Right cardiac atrium (tissue), 5 donors: ENCODE results near the gene PRRG1. TPM values are rescaled to one million over a fixed set of nuclear protein-coding genes. Genes with fewer than 3 reads are reported as not detected.
A peak's percentile ranks its signal among the peaks of the same experiment; 100 is the strongest.
"Not testable (repeated sequence)": the region's sequence is repeated elsewhere in the genome, so short reads cannot be mapped to it uniquely, and the experiment has no call there.

Experiments
- ATAC-seq, 2 donors: fragments of 200-7000 bp; cut with Tn5 transposase; one replicate each; pipeline versions ENCODE4 v1.8.0 to v1.9.1; 2020; ENCODE audit warnings: moderate library complexity in 2 of 2, mild to moderate bottlenecking in 1 of 2
- DNase-seq, 3 donors: peaks; one replicate each; pipeline ENCODE4 v3.0.0-alpha.2; 2020
- H3K27ac ChIP-seq: one replicate; pipeline ENCODE4 v1.5.1; 2013; ENCODE audit warnings: mild to moderate bottlenecking, low read length, control low read depth, moderate library complexity
- H3K27me3 ChIP-seq: one replicate; pipeline ENCODE4 v1.6.1; 2013; ENCODE audit not compliant: control insufficient read depth, insufficient read depth
- H3K4me1 ChIP-seq: one replicate; pipeline ENCODE4 v1.6.1; 2013; ENCODE audit warnings: low read length; ENCODE audit not compliant: control insufficient read depth, insufficient read depth
- H3K4me3 ChIP-seq: one replicate; pipeline ENCODE4 v1.5.1; 2013; ENCODE audit warnings: low read length, control low read depth
- H3K9me3 ChIP-seq: one replicate; pipeline ENCODE4 v1.6.1; 2013; ENCODE audit warnings: low read length; ENCODE audit not compliant: control insufficient read depth
- WGBS: extraction: QIAGEN DNeasy Blood & Tissue Kit; methylation state at CpG from one replicate; pipeline ENCODE4 v1.1.7; 2013; 5-methylcytosine and 5-hydroxymethylcytosine counted together
- intact Hi-C, 4 donors: fragments of 100-400 bp; cut with DNase I; formaldehyde crosslinking; loops; one replicate each; pipeline versions ENCODE4 v1.11.0 to v1.14.0; 2022 to 2023
- long read RNA-seq, 4 donors: library from polyadenylated mRNA; unstranded; transcript quantifications; one replicate each; pipeline ENCODE4 v2.0.0, GENCODE V29; 2020 to 2021
- polyA plus RNA-seq: library from polyadenylated mRNA; stranded (reverse); fragments of 200-250 nt; gene quantifications from one replicate; pipeline ENCODE4 v1.2.3, GENCODE V29; 2013
- total RNA-seq, 4 donors: library from RNA; stranded (reverse); fragmentation: NEBNext Ultra II Directional; extraction: Animal tissue kit (Norgen Biotek cat#: 25700); gene quantifications; one replicate each; pipeline ENCODE4 v1.2.1, GENCODE V29; 2021
- donor health status: healthy with polysubstance abuse.
- donor health status: DM: no; HTN: yes; CAD: no.
- donor health status: DM: no; HTN: no; CAD: no.
- donor health status: DM: no; HTN: yes; CAD: no; lungs with severe emphysema.
- donor health status: DM: yes; HTN: yes; CAD: no.

The PRRG1 gene
- total RNA-seq (10 to 100 TPM in 3 of 4 donors, 1 to 10 TPM in 1; 9.4 to 15.2 (median 13.6) TPM), polyA plus RNA-seq (6.1 TPM)
- long read RNA-seq, donor 1, full-length matches to known transcripts: 4 of 4 reads
- long read RNA-seq, donor 1, partial matches to known transcripts: 0 of 4 reads
- long read RNA-seq, donor 1, other reads (novel, unspliced or antisense): 0 of 4 reads
- long read RNA-seq, donor 2, full-length matches to known transcripts: 2 of 2 reads
- long read RNA-seq, donor 2, partial matches to known transcripts: 0 of 2 reads
- long read RNA-seq, donor 2, other reads (novel, unspliced or antisense): 0 of 2 reads
- long read RNA-seq, donor 3, partial matches to known transcripts: 0 of 1 reads
- long read RNA-seq, donor 3, other reads (novel, unspliced or antisense): 1 of 1 reads
- long read RNA-seq, donor 4, full-length matches to known transcripts: 3 of 3 reads
- long read RNA-seq, donor 4, partial matches to known transcripts: 0 of 3 reads
- long read RNA-seq, donor 4, other reads (novel, unspliced or antisense): 0 of 3 reads

DNA sequence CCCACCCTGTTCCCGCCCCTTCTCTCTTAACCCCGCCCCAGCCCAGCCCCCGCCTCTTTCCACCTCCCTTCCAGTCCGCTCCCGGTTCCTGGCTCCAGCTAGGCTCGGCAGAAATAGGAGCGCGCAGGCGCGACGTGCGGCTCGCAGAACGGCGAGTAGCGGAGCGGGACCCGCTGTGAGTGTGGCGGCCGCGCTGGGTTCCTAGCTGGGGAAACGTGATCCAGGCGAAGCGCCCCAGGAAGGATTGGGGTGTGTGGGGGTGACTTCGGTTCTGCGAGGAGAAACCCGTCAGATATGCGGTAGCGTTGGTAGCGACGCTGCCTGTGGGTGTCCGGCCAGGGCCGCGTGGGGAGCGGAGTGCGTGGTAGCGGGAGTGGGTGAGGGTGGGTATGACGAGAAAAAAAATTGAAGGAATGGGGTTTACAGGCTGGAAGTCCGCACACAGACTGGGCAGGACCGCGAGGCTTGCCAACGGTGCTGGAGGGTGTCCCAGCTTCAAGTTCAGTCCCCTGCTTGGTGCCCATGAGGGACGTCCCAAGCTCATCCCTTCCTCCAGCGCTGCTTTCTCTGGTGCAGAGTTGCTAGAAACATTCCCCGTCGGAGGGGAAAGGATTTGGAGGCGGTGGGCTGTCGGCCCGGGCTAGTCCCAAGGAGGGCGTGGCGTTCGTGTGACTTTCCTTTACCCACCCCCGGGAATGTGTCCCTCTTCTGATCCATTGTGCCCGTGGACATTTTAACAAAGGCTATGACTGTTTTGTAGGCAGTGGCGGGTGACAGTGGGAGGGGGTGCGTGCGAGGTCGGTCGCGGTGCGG, at the start of gene PRRG1:
Gene PRRG1, plus strand, starts transcription at position 144 of the 813 bp plus-strand sequence. CDS start 56,886 bp downstream, outside the sequence.
- ATAC-seq: peak; percentile 97
- Histone ChIP-seq H3K27me3 (no peaks in the 10 kb centered on the region), H3K4me3 (peak within 1 kb of the TSS; percentile 83), H3K27ac (peak within 1 kb of the TSS; percentile 97), H3K9me3 (no peaks in the 10 kb centered on the region), H3K4me1 (no peaks in the 10 kb centered on the region)
- intact Hi-C loops: no loop called here
- 2% methylated on average over 61 of the region's 61 CpGs for WGBS
- peak; percentile 83 to 91 (median 91) for DNase-seq

GRCh38 chrX:37302569-37302968, 46.6 kb upstream of the PRRG1 start:
- Histone ChIP-seq H3K27me3 (no peaks in the 10 kb centered on the region), H3K4me1 (peaks cover 1% of the 10 kb centered on the region), H3K27ac (no peak overlapping the region), H3K4me3 (no peak overlapping the region), H3K9me3 (no peaks in the 10 kb centered on the region)
- 42% methylated on average over 1 of the region's 1 CpG for WGBS
- peak; percentile 53 to 64 for ATAC-seq
- intact Hi-C loops: no loop called here
- peak in 1 of 3 donors; percentile 46 for DNase-seq

DNA sequence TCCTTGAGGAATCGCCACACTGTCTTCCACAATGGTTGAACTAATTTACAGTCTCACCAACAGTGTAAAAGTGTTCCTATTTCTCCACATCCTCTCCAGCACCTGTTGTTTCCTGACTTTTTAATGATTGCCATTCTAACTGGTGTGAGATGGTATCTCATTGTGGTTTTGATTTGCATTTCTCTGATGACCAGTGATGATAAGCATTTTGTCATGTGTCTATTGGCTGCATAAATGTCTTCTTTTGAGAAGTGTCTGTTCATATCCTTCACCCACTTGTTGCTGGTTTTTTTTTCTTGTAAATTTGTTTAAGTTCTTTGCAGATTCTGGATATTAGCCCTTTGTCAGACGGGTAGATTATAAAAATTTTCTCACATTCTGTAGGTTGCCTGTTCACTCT, 43.9 kb upstream of the PRRG1 start:
- H3K9me3 ChIP-seq, ATAC-seq, H3K27me3 ChIP-seq, intact Hi-C loops, H3K4me3 ChIP-seq, DNase-seq, H3K4me1 ChIP-seq, H3K27ac ChIP-seq: not testable (repeated sequence)
- 79% methylated on average over 2 of the region's 2 CpGs for WGBS

- Histone ChIP-seq H3K9me3 (no peaks in the 10 kb centered on the region), H3K4me3 (no peak overlapping the region), H3K27ac (no peak overlapping the region), H3K4me1 (no peaks in the 10 kb centered on the region), H3K27me3 (no peaks in the 10 kb centered on the region)
- no peak for ATAC-seq
- DNase-seq: no peak
- intact Hi-C loops: no loop called here
Observed at GRCh38 chrX:37314531-37314930, 34.6 kb upstream of the PRRG1 start.

DNA sequence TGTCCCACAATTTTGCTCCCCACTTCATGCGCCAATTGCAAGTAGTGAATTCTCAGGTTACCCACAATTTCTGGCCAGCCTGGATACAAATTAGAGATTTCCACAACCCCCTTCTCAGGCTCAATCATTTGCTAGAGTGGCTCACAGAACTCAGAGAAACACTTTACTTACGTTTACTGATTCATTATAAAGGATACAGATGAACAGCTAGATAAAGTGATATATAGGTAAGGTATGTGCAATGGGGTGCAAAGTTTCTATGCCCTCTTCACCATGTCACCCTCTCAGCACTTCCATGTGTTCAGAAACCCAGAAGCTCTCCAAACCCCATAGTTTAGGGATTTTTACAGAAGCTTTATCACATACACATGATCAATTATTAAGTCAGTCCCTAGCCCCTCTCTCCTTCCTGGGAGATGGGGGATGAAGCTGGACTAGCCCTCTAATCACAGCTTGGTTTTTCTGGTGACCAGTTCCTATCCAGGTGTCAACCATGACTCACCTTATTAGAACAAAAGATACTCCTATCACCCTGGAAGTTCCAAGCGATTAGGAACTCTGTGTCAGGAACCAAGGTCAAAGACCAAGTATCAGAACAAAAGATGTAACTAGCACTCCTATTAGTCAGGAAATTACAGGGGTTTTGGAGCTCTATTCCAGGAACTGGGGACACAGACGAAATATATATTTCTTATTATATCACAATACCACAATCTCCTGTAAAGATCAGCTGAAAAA, 33.5 kb upstream of the PRRG1 start:
- 86% methylated on average over 4 of the region's 4 CpGs for WGBS
- Histone ChIP-seq H3K27me3 (no peaks in the 10 kb centered on the region), H3K9me3 (no peaks in the 10 kb centered on the region), H3K4me1 (no peaks in the 10 kb centered on the region), H3K27ac (no peak overlapping the region), H3K4me3 (no peak overlapping the region)
- intact Hi-C loops: no loop called here
- no peak for DNase-seq
- no peak for ATAC-seq

GRCh38 chrX:37320541-37321203, 28.5 kb upstream of the PRRG1 start:
- WGBS: 90% methylated on average over 5 of the region's 5 CpGs
- H3K27me3 ChIP-seq: no peaks in the 10 kb centered on the region
- no peak overlapping the region for H3K4me3 ChIP-seq
- H3K4me1 ChIP-seq: no peaks in the 10 kb centered on the region
- ATAC-seq (no peak), DNase-seq (no peak)
- intact Hi-C loops: no loop called here
- no peaks in the 10 kb centered on the region for H3K9me3 ChIP-seq
- no peak overlapping the region for H3K27ac ChIP-seq

DNA sequence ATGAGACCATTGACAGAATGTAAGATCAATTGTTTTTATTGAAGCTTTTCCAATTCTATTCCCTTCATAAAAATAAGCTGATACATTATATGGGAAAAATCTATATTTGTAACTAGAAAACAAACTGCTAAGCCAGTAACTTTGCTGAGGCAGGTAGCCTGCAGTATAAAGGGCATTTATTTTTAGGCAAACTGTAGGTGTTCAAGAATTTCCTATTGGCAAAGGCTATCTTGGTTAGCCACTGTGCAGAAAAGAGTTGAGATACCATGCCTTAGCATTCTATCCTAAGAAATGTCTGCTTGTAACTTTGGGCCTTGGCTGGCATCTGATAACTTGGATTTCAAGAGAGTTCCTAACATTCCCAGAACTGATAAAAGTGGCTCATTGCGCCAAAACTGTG, 18.5 kb upstream of the PRRG1 start:
- DNase-seq: no peak
- no peaks in the 10 kb centered on the region for H3K27me3 ChIP-seq
- H3K4me3 ChIP-seq: no peak overlapping the region
- intact Hi-C loops: no loop called here
- H3K9me3 ChIP-seq: no peaks in the 10 kb centered on the region
- H3K4me1 ChIP-seq: peaks cover 2% of the 10 kb centered on the region
- 60% methylated on average over 1 of the region's 1 CpG for WGBS
- ATAC-seq: no peak
- no peak overlapping the region for H3K27ac ChIP-seq

- ATAC-seq (no peak), DNase-seq (no peak)
- peaks cover 2% of the 10 kb centered on the region for H3K4me1 ChIP-seq
- no peak overlapping the region for H3K4me3 ChIP-seq
- no peaks in the 10 kb centered on the region for H3K9me3 ChIP-seq
- 37% methylated on average over 4 of the region's 4 CpGs for WGBS
- no peaks in the 10 kb centered on the region for H3K27me3 ChIP-seq
- intact Hi-C loops: no loop called here
- no peak overlapping the region for H3K27ac ChIP-seq
Observed at GRCh38 chrX:37331546-37331945, 17.6 kb upstream of the PRRG1 start.

DNA sequence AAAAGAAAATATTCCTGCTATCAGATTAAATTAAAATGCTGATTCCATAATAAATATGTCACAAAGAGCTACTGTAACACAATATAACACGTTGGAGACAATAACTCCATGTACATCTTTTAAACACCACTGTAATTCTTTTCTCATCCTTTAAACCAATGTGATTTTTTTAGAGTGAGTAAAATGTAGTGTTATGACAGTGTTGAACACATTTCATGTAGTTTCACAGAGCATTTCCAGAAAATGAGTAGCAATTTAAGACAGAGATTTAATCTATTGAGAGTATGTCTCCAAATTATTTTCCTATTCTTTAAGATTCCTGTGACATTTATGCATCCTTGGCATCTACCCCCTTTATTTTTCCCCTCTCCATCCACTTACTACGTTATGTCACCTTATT, 17.1 kb upstream of the PRRG1 start:
- WGBS: 55% methylated on average over 2 of the region's 2 CpGs
- ATAC-seq (no peak), DNase-seq (no peak)
- Histone ChIP-seq H3K4me1 (peaks cover 2% of the 10 kb centered on the region), H3K27ac (no peak overlapping the region), H3K27me3 (no peaks in the 10 kb centered on the region), H3K4me3 (no peak overlapping the region), H3K9me3 (no peaks in the 10 kb centered on the region)
- intact Hi-C loops: no loop called here

- H3K4me3 ChIP-seq: no peak overlapping the region
- intact Hi-C loops: no loop called here
- H3K9me3 ChIP-seq: no peaks in the 10 kb centered on the region
- DNase-seq (no peak), ATAC-seq (no peak)
- peaks cover 2% of the 10 kb centered on the region for H3K4me1 ChIP-seq
- 80% methylated on average over 8 of the region's 8 CpGs for WGBS
- no peak overlapping the region for H3K27ac ChIP-seq
- no peaks in the 10 kb centered on the region for H3K27me3 ChIP-seq
Observed at GRCh38 chrX:37332987-37333658, 16.0 kb upstream of the PRRG1 start.
